ENCODE measurements around the gene CBX5. TPM values are rescaled to one million over a fixed set of nuclear protein-coding genes. Genes with fewer than 3 reads are reported as not detected.
A peak's percentile ranks its signal among the peaks of the same experiment; 100 is the strongest.
"Not testable (repeated sequence)": the region's sequence is repeated elsewhere in the genome, so short reads cannot be mapped to it uniquely, and the experiment has no call there.

The CBX5 gene
- total RNA-seq, 2 experiments from 2014 or later: 169 to 173 TPM

DNA sequence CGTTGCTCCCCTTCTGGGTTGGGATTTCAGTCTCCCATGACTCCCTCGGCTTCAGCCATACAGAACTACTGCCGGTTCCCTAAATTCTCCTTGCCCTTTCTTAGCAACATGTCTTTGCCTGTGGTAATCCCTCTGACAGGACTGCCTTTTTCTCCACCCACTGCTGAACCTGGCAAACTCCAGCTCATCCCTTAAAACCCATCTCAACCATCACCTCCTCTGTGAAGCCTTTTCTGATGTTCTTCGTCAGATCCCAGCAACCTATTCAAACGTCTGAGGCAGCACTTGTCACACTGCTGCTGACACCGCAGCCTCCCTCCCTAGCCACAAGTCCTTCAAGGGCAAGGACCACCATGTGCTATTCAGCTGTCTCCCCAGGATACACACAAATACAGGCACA lies 80.9 kb downstream of the CBX5 start:
- H3K4me3 Mint-ChIP-seq: no peak overlapping the region
- H3K36me3 Mint-ChIP-seq (ENCODE audit: low read depth): no peaks in the 10 kb centered on the region
- no peaks in the 10 kb centered on the region for H3K4me1 Mint-ChIP-seq (ENCODE audit: low read depth)
- DNase-seq: no peak
- no peak overlapping the region for H3K27ac Mint-ChIP-seq
- intact Hi-C loops (cut with micrococcal nuclease): loop anchor here (1.0 kb wide), 1 partner anchor 8 kb away; no protein-coding TSS in a partner anchor
- no peaks in the 10 kb centered on the region for H3K9me3 Mint-ChIP-seq
- CTCF ChIA-PET: interaction anchor here (1.2 to 5.1 kb wide), 8 partner anchors 8 to 198 kb away, joined by 3 to 48 read pairs (median 6); partner anchors contain the start of genes CBX5, HNRNPA1, HOXC5 and HOXC8
- H3K27me3 Mint-ChIP-seq (ENCODE audit: low read depth): peaks cover 50% of the 10 kb centered on the region

GRCh38 chr12:54197431-54197909 lies 82.5 kb downstream of the CBX5 start:
- no peaks in the 10 kb centered on the region for H3K9me3 Mint-ChIP-seq
- H3K27ac Mint-ChIP-seq: no peak overlapping the region
- H3K27me3 Mint-ChIP-seq (ENCODE audit: low read depth): peaks cover 54% of the 10 kb centered on the region
- no peaks in the 10 kb centered on the region for H3K36me3 Mint-ChIP-seq (ENCODE audit: low read depth)
- CTCF ChIA-PET: interaction anchor here (0.7 to 3.7 kb wide), 2 partner anchors 9 to 166 kb away, joined by 4 to 23 read pairs; no protein-coding TSS in a partner anchor
- H3K4me3 Mint-ChIP-seq: no peak overlapping the region
- intact Hi-C loops (cut with micrococcal nuclease): no loop called here
- DNase-seq: no peak
- H3K4me1 Mint-ChIP-seq (ENCODE audit: low read depth): no peaks in the 10 kb centered on the region

DNA sequence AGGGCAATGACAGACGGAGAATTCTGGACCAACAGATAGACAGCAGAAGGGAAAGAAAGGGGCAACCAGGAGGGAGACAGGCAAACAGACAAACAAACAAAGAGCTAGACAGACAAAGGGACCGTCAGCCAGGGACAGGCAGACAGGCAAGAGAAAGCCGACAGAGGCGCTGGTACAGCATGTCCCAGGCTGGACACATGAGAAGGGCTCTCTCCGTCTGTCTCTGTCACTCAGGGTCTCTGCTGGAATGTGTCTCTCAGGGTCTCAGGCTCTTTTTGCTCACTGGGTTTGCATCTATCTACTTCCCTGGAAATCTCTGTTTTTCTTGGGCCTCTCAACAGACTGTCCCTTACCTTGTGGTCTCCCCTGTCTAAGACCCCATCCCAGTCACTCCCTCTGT lies 82.9 kb downstream of the CBX5 start:
- Mint-ChIP-seq H3K4me3 (no peak overlapping the region), H3K9me3 (no peaks in the 10 kb centered on the region), H3K27me3 (ENCODE audit: low read depth) (peaks cover 58% of the 10 kb centered on the region), H3K27ac (no peak overlapping the region), H3K36me3 (ENCODE audit: low read depth) (no peaks in the 10 kb centered on the region), H3K4me1 (ENCODE audit: low read depth) (no peaks in the 10 kb centered on the region)
- intact Hi-C loops (cut with micrococcal nuclease): no loop called here
- no peak for DNase-seq
- CTCF ChIA-PET: interaction anchor here (3.7 kb wide), 1 partner anchor 10 kb away, joined by 23 read pairs; no protein-coding TSS in a partner anchor

DNA sequence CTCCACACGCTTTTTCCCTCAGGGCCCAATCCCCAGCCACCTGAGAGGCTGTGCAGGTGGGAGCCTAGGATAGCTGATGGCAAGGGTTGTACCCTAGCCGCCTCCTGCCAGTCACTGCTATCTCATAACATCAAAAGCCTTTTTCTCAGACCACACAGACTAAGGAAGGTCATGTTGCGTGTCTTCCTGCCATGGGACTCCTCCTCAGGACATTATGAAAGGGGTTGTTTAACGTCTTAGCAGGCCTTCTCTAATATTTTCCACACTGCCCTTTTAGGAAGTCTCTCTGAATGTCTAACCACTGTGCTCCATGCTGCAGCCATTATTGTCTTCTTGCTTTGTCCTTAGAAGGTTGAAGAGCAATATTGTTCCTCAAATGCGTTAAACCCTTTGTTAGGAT lies 83.5 kb downstream of the CBX5 start:
- intact Hi-C loops (cut with micrococcal nuclease): no loop called here
- H3K4me3 Mint-ChIP-seq: no peak overlapping the region
- H3K27ac Mint-ChIP-seq: no peak overlapping the region
- H3K27me3 Mint-ChIP-seq (ENCODE audit: low read depth): peaks cover 57% of the 10 kb centered on the region
- no peaks in the 10 kb centered on the region for H3K9me3 Mint-ChIP-seq
- H3K36me3 Mint-ChIP-seq (ENCODE audit: low read depth): no peaks in the 10 kb centered on the region
- CTCF ChIA-PET: interaction anchor here (1.1 to 3.7 kb wide), 2 partner anchors 11 to 211 kb away, joined by 3 to 23 read pairs; partner anchors contain the start of gene HOXC10
- peaks cover under 1% of the 10 kb centered on the region for H3K4me1 Mint-ChIP-seq (ENCODE audit: low read depth)
- DNase-seq: no peak

- intact Hi-C loops (cut with micrococcal nuclease): no loop called here
- CTCF ChIA-PET: interaction anchor here (1.1 to 7.7 kb wide), 3 partner anchors 11 to 211 kb away, joined by 3 to 113 read pairs (median 23); partner anchors contain the start of genes HOXC10 and HOXC5
Measured at GRCh38 chr12:54195737-54196347, 84.1 kb downstream of the CBX5 start.

GRCh38 chr12:54195080-54195736 lies 84.7 kb downstream of the CBX5 start:
- no peak overlapping the region for H3K4me3 Mint-ChIP-seq
- H3K36me3 Mint-ChIP-seq (ENCODE audit: low read depth): no peaks in the 10 kb centered on the region
- CTCF ChIA-PET: interaction anchor here (0.7 to 7.7 kb wide), 7 partner anchors 12 to 210 kb away, joined by 3 to 113 read pairs (median 3); partner anchors contain the start of genes HOXC10 and HOXC5
- DNase-seq: no peak
- H3K9me3 Mint-ChIP-seq: no peaks in the 10 kb centered on the region
- intact Hi-C loops (cut with micrococcal nuclease): no loop called here
- peaks cover 53% of the 10 kb centered on the region for H3K27me3 Mint-ChIP-seq (ENCODE audit: low read depth)
- peaks cover 6% of the 10 kb centered on the region for H3K4me1 Mint-ChIP-seq (ENCODE audit: low read depth)
- H3K27ac Mint-ChIP-seq: no peak overlapping the region

More at GRCh38 chr12:54195737-54196347, 84.1 kb downstream of the CBX5 start:
- H3K4me1 Mint-ChIP-seq (ENCODE audit: low read depth): peaks cover 6% of the 10 kb centered on the region
- H3K9me3 Mint-ChIP-seq: no peaks in the 10 kb centered on the region
- H3K27ac Mint-ChIP-seq: no peak overlapping the region
- H3K27me3 Mint-ChIP-seq (ENCODE audit: low read depth): peaks cover 55% of the 10 kb centered on the region
- H3K4me3 Mint-ChIP-seq: no peak overlapping the region
- no peaks in the 10 kb centered on the region for H3K36me3 Mint-ChIP-seq (ENCODE audit: low read depth)
- DNase-seq: no peak

DNA sequence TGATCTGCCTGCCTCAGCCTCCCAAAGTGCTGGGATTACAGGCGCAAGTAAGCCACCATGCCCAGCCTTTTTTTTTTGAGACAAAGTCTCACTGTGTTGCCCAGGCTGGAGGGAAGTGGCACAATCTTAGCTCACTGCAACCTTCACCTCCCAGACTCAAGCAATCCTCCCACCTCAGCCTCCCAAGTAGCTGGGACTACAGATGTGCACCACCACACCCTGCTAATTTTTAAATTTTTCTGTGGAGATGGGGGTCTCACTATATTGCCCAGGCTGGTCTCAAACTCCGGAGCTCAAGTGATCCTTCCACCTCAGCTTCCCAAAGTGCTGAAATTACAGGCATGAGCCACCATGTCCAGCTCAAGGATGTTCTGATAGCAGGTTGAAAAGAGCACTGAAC lies 85.3 kb downstream of the CBX5 start:
- H3K27me3 Mint-ChIP-seq (ENCODE audit: low read depth): peaks cover 51% of the 10 kb centered on the region
- H3K4me3 Mint-ChIP-seq; H3K9me3 Mint-ChIP-seq; DNase-seq; H3K4me1 Mint-ChIP-seq (ENCODE audit: low read depth); H3K27ac Mint-ChIP-seq; intact Hi-C loops (cut with micrococcal nuclease); H3K36me3 Mint-ChIP-seq (ENCODE audit: low read depth): not testable (repeated sequence)
- CTCF ChIA-PET: interaction anchor here (0.7 to 7.7 kb wide), 7 partner anchors 12 to 189 kb away, joined by 3 to 113 read pairs (median 3); partner anchors contain the start of gene HOXC5

DNA sequence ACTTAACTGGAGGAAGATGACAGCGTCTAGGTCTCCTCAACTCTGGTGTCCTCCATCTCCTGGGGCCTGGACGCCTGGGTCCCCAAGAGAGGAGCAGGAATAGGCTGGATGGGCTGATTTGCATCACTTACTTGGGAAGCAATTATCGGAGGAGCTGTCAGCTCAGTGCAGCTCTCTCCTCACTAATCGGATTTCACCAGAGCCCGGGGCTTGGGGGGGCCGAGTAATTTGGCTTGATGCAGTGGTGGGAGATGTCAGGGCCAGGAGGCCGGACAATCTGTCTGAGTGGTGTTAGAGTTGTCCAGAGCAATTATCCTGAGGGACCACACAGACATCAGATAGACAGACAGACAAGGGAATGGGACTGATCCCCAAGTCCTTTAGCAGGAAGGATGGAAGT lies 86.5 kb downstream of the CBX5 start:
- CTCF ChIA-PET: interaction anchor here (0.6 to 7.7 kb wide), 8 partner anchors 8 to 585 kb away, joined by 3 to 113 read pairs (median 41); partner anchors contain the start of genes HOXC10, HOXC5, HOXC6 and HOXC8

DNA sequence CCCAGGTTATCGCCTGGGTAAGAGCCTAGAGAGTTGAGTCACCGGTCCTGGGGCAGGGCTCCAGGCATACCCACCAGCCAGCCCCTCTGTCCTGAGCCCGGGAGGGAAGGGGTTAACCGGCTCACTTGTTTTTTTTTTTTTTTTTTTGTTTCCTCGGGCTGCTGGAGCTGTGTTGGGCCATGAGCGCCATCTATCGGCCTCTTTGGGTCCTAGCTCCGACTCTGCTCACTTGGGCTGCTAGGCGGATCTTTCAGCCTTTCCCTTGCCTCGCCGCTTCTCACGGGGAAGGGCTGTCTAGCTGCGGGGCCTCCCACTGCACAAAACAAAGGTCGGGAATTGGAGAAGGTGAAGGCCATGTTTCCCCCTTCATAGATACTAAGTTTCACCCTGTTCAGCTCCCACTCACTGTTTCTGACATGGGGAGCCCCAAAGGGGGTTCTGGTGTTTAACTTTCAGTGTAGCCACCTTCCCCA lies 88.3 kb downstream of the CBX5 start:
- peaks cover 2% of the 10 kb centered on the region for H3K36me3 Mint-ChIP-seq (ENCODE audit: low read depth)
- peaks cover 16% of the 10 kb centered on the region for H3K4me1 Mint-ChIP-seq (ENCODE audit: low read depth)
- no peak overlapping the region for H3K4me3 Mint-ChIP-seq
- H3K27me3 Mint-ChIP-seq (ENCODE audit: low read depth): peaks cover 35% of the 10 kb centered on the region
- CTCF ChIA-PET: interaction anchor here (0.6 to 7.7 kb wide), 24 partner anchors 10 to 476 kb away, joined by 3 to 113 read pairs (median 4); partner anchors contain the start of genes COPZ1, HOXC10, HOXC4 and HOXC5
- peak; percentile 84 for DNase-seq
- H3K9me3 Mint-ChIP-seq: no peaks in the 10 kb centered on the region
- H3K27ac Mint-ChIP-seq: no peak overlapping the region
- intact Hi-C loops (cut with micrococcal nuclease): loop anchor here (1.0 to 2.0 kb wide), 5 partner anchors 8 to 206 kb away; partner anchors contain the start of gene HOXC10

More for the DNA sequence above, 86.5 kb downstream of the CBX5 start:
- no peak overlapping the region for H3K27ac Mint-ChIP-seq
- H3K9me3 Mint-ChIP-seq: no peaks in the 10 kb centered on the region
- no peaks in the 10 kb centered on the region for H3K36me3 Mint-ChIP-seq (ENCODE audit: low read depth)
- H3K27me3 Mint-ChIP-seq (ENCODE audit: low read depth): peaks cover 47% of the 10 kb centered on the region
- DNase-seq: no peak
- intact Hi-C loops (cut with micrococcal nuclease): no loop called here
- no peak overlapping the region for H3K4me3 Mint-ChIP-seq
- H3K4me1 Mint-ChIP-seq (ENCODE audit: low read depth): peaks cover 6% of the 10 kb centered on the region

DNA sequence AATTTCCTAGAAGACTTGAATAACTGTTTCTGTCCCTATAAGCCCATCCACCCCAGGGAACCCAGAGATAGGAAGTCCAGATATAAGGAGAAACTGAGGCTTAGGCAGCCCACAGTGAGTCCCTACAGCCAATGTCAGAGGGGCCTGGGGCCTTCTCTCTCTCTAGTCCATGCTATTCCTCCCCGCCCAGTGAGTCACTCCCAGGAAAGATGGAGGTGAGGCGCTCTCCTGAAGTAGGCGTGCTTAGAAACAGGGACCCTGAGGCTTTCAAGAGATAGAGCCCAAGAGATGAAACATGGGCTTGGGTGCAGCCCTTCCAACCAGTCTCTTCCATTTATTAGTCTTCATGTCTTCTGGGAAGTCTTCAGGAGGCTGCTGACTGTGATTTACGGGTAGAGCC lies 88.8 kb downstream of the CBX5 start:
- H3K9me3 Mint-ChIP-seq: no peaks in the 10 kb centered on the region
- intact Hi-C loops (cut with micrococcal nuclease): loop anchor here (1.0 to 2.0 kb wide), 5 partner anchors 8 to 206 kb away; partner anchors contain the start of gene HOXC10
- H3K27ac Mint-ChIP-seq: no peak overlapping the region
- peaks cover 31% of the 10 kb centered on the region for H3K27me3 Mint-ChIP-seq (ENCODE audit: low read depth)
- no peak overlapping the region for H3K4me3 Mint-ChIP-seq
- H3K4me1 Mint-ChIP-seq (ENCODE audit: low read depth): peaks cover 16% of the 10 kb centered on the region
- peaks cover 2% of the 10 kb centered on the region for H3K36me3 Mint-ChIP-seq (ENCODE audit: low read depth)
- CTCF ChIA-PET: interaction anchor here (0.7 to 7.7 kb wide), 16 partner anchors 10 to 250 kb away, joined by 3 to 113 read pairs (median 6); partner anchors contain the start of genes HOXC10, HOXC4, HOXC5 and HOXC6
- no peak for DNase-seq

- Mint-ChIP-seq H3K27ac (no peak overlapping the region), H3K4me3 (peak overlapping the region; percentile 86), H3K36me3 (ENCODE audit: low read depth) (peaks cover 3% of the 10 kb centered on the region), H3K4me1 (ENCODE audit: low read depth) (peaks cover 16% of the 10 kb centered on the region), H3K27me3 (ENCODE audit: low read depth) (peaks cover 20% of the 10 kb centered on the region), H3K9me3 (no peaks in the 10 kb centered on the region)
- intact Hi-C loops (cut with micrococcal nuclease): loop anchor here (1.0 to 2.0 kb wide), 2 partner anchors 26 to 462 kb away; partner anchors contain the start of gene CALCOCO1
- CTCF ChIA-PET: interaction anchor here (1.0 to 7.7 kb wide), 7 partner anchors 12 to 182 kb away, joined by 4 to 113 read pairs (median 43); partner anchors contain the start of genes HOXC5 and HOXC8
- no peak for DNase-seq
Measured at GRCh38 chr12:54189198-54189539, 90.8 kb downstream of the CBX5 start.

DNA sequence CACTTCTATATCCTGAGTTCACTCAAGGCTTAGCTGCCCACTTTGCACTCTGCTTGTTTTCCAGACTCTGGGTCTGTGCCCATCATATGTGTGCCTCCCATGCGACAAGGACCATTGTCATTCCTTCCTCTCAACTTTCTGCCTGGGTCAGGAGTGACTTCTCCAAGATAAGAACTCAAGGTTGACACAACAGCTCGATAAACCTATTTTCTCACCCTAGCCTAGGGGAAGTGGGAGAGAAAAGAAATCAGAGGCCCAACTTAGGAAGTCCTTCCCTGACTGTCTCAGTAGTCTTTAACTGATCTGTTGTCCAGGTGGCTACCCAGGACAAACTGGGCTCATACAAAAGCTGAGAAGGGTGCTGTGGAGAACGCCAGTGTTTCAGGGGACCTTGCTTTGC lies 92.8 kb downstream of the CBX5 start:
- Mint-ChIP-seq H3K4me3 (peak overlapping the region; percentile 66), H3K4me1 (ENCODE audit: low read depth) (peaks cover 16% of the 10 kb centered on the region), H3K27me3 (ENCODE audit: low read depth) (peaks cover 9% of the 10 kb centered on the region), H3K27ac (no peak overlapping the region), H3K36me3 (ENCODE audit: low read depth) (peaks cover 3% of the 10 kb centered on the region), H3K9me3 (no peaks in the 10 kb centered on the region)
- no peak for DNase-seq
- CTCF ChIA-PET: interaction anchor here (1.8 to 2.3 kb wide), 3 partner anchors 14 to 202 kb away, joined by 7 to 9 read pairs (median 8); partner anchors contain the start of genes HOXC10 and HOXC5
- intact Hi-C loops (cut with micrococcal nuclease): no loop called here
